G401.6 (cell line): ENCODE results near the gene OLAH.

Experiments
- FAIRE-seq: peaks from 2 replicates; lab custom pipeline; 2012; peaks lifted over from hg19 to GRCh38; lab: Jason Lieb, UNC

OLAH gene

DNA sequence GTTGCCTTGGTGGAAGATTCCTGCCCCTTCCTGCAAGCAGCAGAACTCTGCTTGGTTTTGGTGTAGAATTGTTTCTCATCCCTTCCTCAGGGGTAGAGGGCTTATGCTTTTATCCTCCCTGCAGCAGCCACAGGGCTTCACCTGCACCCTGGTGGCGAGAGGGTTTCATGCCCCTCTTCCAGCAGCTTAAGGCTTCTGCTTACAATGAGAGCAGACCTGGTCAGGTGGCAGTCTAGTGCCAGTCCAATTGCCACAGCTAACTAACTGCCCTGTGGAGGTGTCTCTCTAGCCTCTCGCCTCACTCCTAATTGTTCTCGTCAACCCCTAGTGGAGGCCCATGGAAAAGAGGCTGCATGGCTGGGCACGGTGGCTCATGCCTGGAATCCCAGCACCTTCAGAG lies 25.5 kb downstream of the OLAH start:
- no peak for FAIRE-seq

DNA sequence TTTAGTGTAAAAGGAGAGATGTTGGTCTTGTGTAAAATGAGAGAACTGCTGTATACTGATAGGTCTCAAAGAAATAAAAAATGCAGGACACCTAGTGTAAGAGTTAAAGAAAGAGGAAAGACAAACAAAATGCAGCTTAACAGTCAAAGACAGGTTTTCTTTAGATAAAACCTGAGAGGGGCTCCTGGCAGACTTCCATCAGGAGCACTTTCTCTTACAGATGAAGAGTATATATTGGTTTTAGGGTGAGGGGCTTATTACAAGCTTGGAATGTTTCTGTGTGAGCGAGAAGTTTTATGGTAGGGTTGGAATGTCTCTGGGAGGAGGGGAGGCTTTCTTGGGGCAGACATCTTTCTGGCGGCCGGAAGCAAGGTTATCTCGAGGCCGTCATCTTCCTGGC lies 28.6 kb downstream of the OLAH start:
- FAIRE-seq = no peak

DNA sequence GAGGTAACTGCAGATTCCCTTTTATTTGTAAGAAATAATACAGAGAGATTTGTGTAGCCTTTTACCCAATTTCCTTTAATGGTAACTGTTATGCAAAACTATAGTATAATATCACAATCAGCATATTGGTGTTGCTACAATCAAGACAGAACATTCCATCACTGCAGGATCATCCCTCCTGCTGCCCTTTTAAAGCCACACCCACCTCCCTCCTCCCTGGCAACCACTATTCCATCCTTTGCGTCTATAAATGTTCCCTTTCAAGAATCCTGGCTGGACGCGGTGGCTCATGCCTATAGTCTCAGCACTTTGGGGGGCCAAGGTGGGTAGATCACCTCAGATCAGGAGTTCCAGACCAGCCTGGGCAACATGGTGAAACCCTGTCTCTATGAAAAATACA lies 31.7 kb downstream of the OLAH start:
- no peak for FAIRE-seq

DNA sequence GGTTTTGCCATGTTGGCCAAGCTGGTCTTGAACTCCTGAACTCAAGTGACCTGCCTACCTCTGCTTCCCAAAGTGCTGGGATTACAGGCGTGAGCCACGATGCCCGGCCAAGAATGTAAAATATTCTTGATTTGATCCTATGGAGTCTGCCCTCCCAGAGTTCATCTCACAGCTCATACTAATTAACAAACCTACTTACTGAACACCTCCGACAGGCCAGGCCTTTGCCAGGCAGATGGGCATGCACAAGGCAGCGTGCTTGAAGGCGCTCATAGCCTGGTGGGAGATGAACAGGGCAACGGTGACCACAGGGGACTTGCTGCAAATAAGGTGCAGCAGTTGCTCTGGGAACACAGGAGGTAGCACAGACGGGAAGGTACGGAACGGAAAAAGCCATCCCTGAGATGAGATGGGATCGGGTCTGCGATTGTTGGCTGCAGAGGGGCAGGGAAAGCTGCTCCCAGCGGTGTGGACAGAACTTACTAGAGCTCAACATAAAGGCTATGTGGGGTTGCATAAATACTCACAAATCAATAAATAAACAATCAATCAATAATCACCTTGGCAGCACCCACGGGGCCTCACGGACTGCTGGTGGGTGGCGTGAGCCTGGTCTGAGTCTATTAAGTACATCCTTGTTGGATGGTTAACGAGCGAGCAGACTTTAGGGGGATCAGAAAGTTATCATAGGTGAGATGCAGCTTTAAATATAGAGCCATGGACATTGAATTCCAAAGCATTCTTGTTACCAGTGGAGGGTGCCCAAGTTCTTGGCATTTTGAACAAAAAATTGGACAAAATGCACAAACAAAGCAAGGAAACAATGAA lies 40.1 kb downstream of the OLAH start:
- FAIRE-seq = no peak

DNA sequence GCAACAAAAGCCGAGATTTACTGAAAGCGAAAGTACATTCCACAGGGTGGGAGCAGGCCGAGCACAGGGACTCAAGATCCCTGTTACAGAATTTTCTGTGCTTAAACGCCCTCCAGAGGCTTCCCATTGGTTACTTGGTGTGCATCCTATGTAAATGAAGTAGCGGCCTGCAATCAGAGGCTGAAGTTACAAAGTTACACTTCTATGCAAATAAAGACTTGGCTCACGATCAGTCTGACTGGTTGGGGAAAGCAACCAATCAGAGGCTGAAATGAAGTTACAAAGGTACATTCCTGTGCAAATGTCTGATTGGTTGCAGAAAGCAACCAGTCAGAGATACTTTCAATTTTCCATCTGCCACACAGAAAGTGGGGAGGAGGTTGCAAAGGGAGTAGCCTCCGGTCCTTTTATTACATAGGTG lies 40.8 kb downstream of the OLAH start:
- peak; percentile 100 for FAIRE-seq

DNA sequence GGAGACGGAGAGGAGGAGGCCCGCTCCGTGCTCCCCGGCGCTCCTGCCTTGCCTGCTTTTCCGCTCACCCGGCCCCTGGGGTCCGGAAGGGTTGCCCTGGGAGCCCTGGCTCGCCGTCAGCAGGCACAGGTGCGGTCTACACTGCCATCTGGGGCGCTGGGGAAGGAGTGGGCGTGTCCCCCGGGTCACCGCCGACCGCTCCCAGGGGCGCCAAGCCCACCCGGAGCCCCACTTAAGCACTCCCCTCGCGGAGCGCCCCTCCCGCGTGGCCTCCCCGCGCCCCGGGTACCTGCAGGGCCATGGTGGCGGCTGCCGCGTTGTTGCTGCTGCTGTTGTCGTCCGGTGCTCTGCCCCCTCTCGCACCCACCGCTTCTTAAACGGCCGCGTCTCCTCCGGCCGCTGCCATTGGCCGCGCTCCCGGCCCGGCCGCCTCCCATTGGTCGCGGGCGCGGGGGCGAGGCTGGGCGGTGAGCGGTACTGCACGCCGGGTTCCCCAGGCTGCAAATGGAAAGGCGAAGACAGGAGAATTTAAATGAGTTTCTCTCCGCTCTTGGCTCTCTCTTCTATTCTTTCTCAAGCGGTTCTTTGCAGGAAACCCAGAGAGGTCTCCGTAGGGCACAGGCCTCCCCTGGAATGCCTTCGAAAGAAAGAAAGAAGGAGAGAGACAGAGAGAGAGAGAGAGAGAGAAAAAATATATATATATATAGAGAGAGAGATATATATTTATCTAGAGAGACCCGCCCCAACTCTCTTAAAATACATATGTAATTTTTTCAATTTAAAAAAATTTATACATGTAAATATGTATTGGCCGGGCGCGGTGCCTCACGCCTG lies 44.9 kb downstream of the OLAH start, which contains the start of gene ACBD7:
Gene ACBD7 (minus strand): TSS at position 349 of the 834 bp plus-strand sequence. CDS start 48 bp downstream, at position 301.
- peak; percentile 42 for FAIRE-seq

- FAIRE-seq = no peak
Measured at GRCh38 chr10:15091418-15091817, 47.7 kb downstream of the OLAH start.

GRCh38 chr10:15092855-15093408 lies 49.2 kb downstream of the OLAH start:
- no peak for FAIRE-seq

DNA sequence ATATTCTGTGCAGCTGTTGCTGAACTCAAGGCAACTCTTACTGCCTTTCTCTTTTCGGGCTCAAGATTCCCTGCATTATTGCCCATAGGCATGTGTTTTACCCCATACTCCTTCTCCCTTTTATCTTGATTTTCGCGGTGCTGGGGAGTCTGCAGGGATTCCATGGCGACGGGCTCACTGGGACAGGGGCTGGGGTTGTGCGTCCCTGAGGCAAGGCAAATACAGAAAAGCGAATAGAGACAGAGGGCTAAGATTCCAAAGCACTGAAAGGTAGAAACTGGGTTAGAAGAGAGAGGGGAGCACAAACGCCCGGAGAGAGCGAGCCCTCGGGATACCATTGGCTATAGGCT lies 52.9 kb downstream of the OLAH start:
- no peak for FAIRE-seq

DNA sequence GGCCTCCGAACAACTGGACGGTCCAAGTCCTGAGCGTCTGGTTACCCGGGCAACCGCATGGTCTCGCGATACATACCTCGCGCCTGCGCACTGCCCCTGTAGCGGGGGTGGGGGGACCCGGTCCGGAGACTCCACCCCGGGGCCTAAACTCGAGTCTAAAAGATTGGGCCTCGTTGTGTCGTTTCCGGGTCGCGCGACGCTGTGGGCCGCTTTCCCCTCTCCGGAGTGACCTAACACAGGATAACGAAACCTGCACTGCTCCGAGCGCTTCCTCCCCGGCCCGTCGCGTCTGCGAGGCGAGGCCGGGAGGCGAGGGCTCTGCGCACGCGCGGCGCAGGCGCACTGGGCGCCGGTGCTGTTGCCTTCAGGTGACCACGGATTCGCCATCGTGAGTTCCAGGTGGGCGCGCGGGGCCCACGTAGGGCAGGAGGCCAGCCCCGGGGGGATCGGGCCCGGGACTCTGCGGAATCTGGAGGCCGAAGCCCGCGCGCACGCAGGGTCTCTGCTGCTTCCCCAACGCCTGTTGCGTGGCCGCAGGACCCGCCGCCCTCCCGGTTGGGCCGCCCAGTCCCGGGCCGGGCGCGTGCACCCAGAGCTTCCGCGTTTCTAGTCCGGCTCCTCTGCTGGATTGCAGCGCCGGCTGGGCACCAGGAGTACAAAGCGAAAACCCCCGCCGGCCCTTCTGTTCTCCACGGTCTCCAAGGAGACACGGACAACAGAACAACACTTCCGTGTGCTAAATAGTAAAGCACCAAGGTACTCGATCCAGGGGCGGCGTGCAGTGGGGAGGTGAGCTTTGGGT lies 53.5 kb downstream of the OLAH start, which contains the start of gene RPP38:
Gene RPP38 (plus strand): TSS at position 345 of the 802 bp plus-strand sequence. CDS start 5,960 bp downstream, outside the sequence.
- peak; percentile 92 for FAIRE-seq

- FAIRE-seq = no peak
Measured at GRCh38 chr10:15099886-15100285, 56.1 kb downstream of the OLAH start.

- FAIRE-seq = no peak
Measured at GRCh38 chr10:15103513-15103912, 59.8 kb downstream of the OLAH start.

GRCh38 chr10:15106352-15107013 lies 62.7 kb downstream of the OLAH start:
- FAIRE-seq = peak; percentile 49

DNA sequence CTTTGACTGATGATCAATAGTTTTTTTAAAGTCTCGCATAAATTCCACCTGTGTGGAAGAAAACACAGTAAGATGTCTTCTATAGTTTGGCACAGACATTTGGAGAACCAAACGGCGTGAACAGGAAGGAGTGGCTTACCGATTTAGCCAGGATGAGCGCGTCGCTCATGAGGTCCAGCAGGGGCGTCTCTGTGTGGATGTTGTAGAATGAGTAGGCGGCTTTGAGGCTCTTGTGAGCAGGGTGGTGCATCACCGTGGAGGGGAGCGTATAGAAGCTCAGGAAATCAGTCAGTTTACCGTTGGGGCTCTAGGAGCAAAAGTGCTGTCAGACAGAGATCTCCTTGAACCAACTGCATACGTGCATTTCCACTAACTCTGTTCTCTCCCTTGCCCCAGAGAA lies 68.9 kb downstream of the OLAH start:
- FAIRE-seq = no peak

DNA sequence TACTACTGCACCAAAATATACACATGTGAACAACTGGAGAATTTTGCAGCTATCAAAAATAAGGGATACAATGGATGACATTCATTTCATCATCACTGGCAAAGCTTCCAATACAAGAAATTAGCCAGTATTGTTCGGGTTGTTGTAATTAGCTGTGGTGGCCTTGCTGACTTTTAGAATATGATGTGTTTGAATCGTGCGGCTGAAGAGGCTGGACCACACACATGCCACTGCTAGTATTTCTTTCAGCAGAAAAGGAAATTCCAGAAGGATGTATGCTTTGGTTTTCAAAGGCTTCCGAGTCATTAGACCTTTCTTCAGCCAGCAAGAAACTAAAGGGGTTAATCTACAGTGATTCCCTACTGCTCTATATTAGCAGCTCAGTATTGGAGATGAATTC lies 70.0 kb downstream of the OLAH start:
- FAIRE-seq = no peak

GRCh38 chr10:15116225-15116624 lies 72.5 kb downstream of the OLAH start:
- no peak for FAIRE-seq

GRCh38 chr10:15118615-15119014 lies 74.9 kb downstream of the OLAH start:
- no peak for FAIRE-seq

- FAIRE-seq = no peak
Measured at GRCh38 chr10:15120523-15120922, 76.8 kb downstream of the OLAH start.

- no peak for FAIRE-seq
Measured at GRCh38 chr10:15121707-15122106, 78.0 kb downstream of the OLAH start.

GRCh38 chr10:15122477-15123030 lies 78.8 kb downstream of the OLAH start:
- no peak for FAIRE-seq
